ENCODE results near the gene CLCN7. TPM values are rescaled to one million over a fixed set of nuclear protein-coding genes. Genes with fewer than 3 reads are reported as not detected.
A peak's percentile ranks its signal among the peaks of the same experiment; 100 is the strongest.

The CLCN7 gene
- total RNA-seq, 1 experiment from 2014 or later: 48.2 TPM

- DNase-seq (peak; percentile 78), ATAC-seq (peak; percentile 92)
- POLR2A ChIA-PET (ENCODE audit: unreplicated experiment): interaction anchor here (0.5 to 0.8 kb wide), 2 partner anchors 29 to 57 kb away, joined by 3 read pairs; no protein-coding TSS in a partner anchor
- Histone ChIP-seq H3K9me2 (replicated peaks; ENCODE audit: low read length) (no peaks in the 10 kb centered on the region), H3K79me2 (ENCODE audit: low read length) (0 out of 2 replicates have a peak, but pooled peaks cover 3% of the 10 kb centered on the region), H3K4me1 (ENCODE audit: insufficient read depth, low read length) (no peaks in the 10 kb centered on the region), H3K9me3 (ENCODE audit: low read length) (no peaks in the 10 kb centered on the region), H3K27me3 (ENCODE audit: low read length) (no peaks in the 10 kb centered on the region), H3K4me2 (ENCODE audit: low read length) (peak overlapping the region; percentile 93), H3K27ac (ENCODE audit: low read length) (no peak overlapping the region), H3F3A (ENCODE audit: low read length, unreplicated experiment) (no peaks in the 10 kb centered on the region), H3K36me3 (ENCODE audit: low read depth, low read length) (no peaks in the 10 kb centered on the region), H3K4me3 (ENCODE audit: low read length) (peak overlapping the region; percentile 78), H4K20me1 (ENCODE audit: low read length) (no peaks in the 10 kb centered on the region), H3K9ac (ENCODE audit: low read length) (peak overlapping the region; percentile 49), H2AFZ (ENCODE audit: low read length) (peak overlapping the region; percentile 92)
- TF ChIP-seq EZH2phosphoT487 (IDR thresholded peaks at IDR 0.05; ENCODE audit: borderline replicate concordance, low read length) (no peak), EZH2 (IDR thresholded peaks at IDR 0.05; ENCODE audit: low read length, unreplicated experiment) (no peak), CTCF (conservative IDR thresholded peaks at IDR 0.05; ENCODE audit: low read depth, low read length) (no peak)
- CTCF ChIA-PET: no interaction called here
- intact Hi-C loops (cut with micrococcal nuclease): no loop called here
- BruUV-seq (replicated peaks): no TSS peak
These were observed 66.5 kb downstream of the CLCN7 start for GRCh38 chr16:1408171-1408837.

DNA sequence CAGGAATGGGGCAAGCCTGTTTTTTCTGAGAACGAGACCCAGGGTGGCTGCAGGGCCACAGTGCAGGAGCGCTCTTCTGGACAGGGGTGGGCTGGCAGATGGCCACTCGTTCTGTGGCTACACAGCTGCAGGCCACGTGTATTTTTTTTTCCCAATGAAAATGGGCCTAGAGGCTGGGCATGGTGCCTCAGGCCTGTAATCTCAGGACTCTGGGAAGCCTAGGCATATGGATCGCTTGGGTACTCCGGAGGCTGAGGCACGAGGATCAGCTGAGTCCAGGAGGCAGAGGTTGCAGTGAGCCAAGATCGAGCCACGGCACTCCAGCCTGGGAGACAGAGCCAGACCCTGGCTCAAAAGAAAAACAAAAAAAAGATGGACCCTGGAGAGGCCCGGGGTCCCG is 67.1 kb downstream of the CLCN7 start:
- H3K4me1 ChIP-seq (ENCODE audit: insufficient read depth, low read length): no peaks in the 10 kb centered on the region
- H3K9ac ChIP-seq (ENCODE audit: low read length): peak overlapping the region; percentile 31; the same call in 1 of the 2 replicates
- intact Hi-C loops (cut with micrococcal nuclease): no loop called here
- no TSS peak for BruUV-seq (replicated peaks)
- no peaks in the 10 kb centered on the region for H3K36me3 ChIP-seq (ENCODE audit: low read depth, low read length)
- H3K4me3 ChIP-seq (ENCODE audit: low read length): peak overlapping the region; percentile 78; the same call in 1 of the 2 replicates
- H3K4me2 ChIP-seq (ENCODE audit: low read length): peak overlapping the region; percentile 93
- no peaks in the 10 kb centered on the region for H3K9me2 ChIP-seq (replicated peaks; ENCODE audit: low read length)
- H3K27ac ChIP-seq (ENCODE audit: low read length): no peak overlapping the region
- no peak for DNase-seq
- H3F3A ChIP-seq (ENCODE audit: low read length, unreplicated experiment): no peaks in the 10 kb centered on the region
- TF ChIP-seq CTCF (conservative IDR thresholded peaks at IDR 0.05; ENCODE audit: low read depth, low read length) (no peak), EZH2phosphoT487 (IDR thresholded peaks at IDR 0.05; ENCODE audit: borderline replicate concordance, low read length) (no peak), EZH2 (IDR thresholded peaks at IDR 0.05; ENCODE audit: low read length, unreplicated experiment) (no peak)
- no peaks in the 10 kb centered on the region for H3K27me3 ChIP-seq (ENCODE audit: low read length)
- ChIA-PET CTCF (no interaction called here), POLR2A (ENCODE audit: unreplicated experiment) (interaction anchor here (0.5 to 0.8 kb wide), 2 partner anchors 28 to 57 kb away, joined by 3 read pairs; no protein-coding TSS in a partner anchor)
- H3K9me3 ChIP-seq (ENCODE audit: low read length): no peaks in the 10 kb centered on the region
- H3K79me2 ChIP-seq (ENCODE audit: low read length): 0 out of 2 replicates have a peak, but pooled peaks cover 3% of the 10 kb centered on the region
- no peaks in the 10 kb centered on the region for H4K20me1 ChIP-seq (ENCODE audit: low read length)
- H2AFZ ChIP-seq (ENCODE audit: low read length): peak overlapping the region; percentile 92
- ATAC-seq: peak; percentile 39; the same call in 1 of the 2 replicates

- no peak overlapping the region for H3K4me2 ChIP-seq (ENCODE audit: low read length)
- no peaks in the 10 kb centered on the region for H3K4me1 ChIP-seq (ENCODE audit: insufficient read depth, low read length)
- POLR2A ChIA-PET (ENCODE audit: unreplicated experiment): no interaction called here
- no peak overlapping the region for H2AFZ ChIP-seq (ENCODE audit: low read length)
- H3K9me3 ChIP-seq (ENCODE audit: low read length): no peaks in the 10 kb centered on the region
- CTCF ChIA-PET: no interaction called here
- H3K27me3 ChIP-seq (ENCODE audit: low read length): no peaks in the 10 kb centered on the region
- H4K20me1 ChIP-seq (ENCODE audit: low read length): no peaks in the 10 kb centered on the region
- DNase-seq (no peak), ATAC-seq (no peak)
- H3F3A ChIP-seq (ENCODE audit: low read length, unreplicated experiment): no peaks in the 10 kb centered on the region
- no peaks in the 10 kb centered on the region for H3K9me2 ChIP-seq (replicated peaks; ENCODE audit: low read length)
- 0 out of 2 replicates have a peak, but pooled peaks cover 3% of the 10 kb centered on the region for H3K79me2 ChIP-seq (ENCODE audit: low read length)
- H3K36me3 ChIP-seq (ENCODE audit: low read depth, low read length): no peaks in the 10 kb centered on the region
- intact Hi-C loops (cut with micrococcal nuclease): no loop called here
- H3K27ac ChIP-seq (ENCODE audit: low read length): no peak overlapping the region
- H3K9ac ChIP-seq (ENCODE audit: low read length): no peak overlapping the region
- TF ChIP-seq EZH2phosphoT487 (IDR thresholded peaks at IDR 0.05; ENCODE audit: borderline replicate concordance, low read length): no peak
- no peak for TF ChIP-seq CTCF (conservative IDR thresholded peaks at IDR 0.05; ENCODE audit: low read depth, low read length)
- TF ChIP-seq EZH2 (IDR thresholded peaks at IDR 0.05; ENCODE audit: low read length, unreplicated experiment): no peak
- BruUV-seq (replicated peaks): no TSS peak
- H3K4me3 ChIP-seq (ENCODE audit: low read length): no peak overlapping the region
These were observed 71.1 kb downstream of the CLCN7 start for GRCh38 chr16:1403733-1404132.

All from PC-3 (cell line).